Midbrain (tissue), 1 donor: ENCODE measurements around the gene ANK3.

Source experiments
- DNase-seq: peaks from one replicate; lab custom pipeline; 2025; lab: John Stamatoyannopoulos, UW

Gene ANK3

DNA sequence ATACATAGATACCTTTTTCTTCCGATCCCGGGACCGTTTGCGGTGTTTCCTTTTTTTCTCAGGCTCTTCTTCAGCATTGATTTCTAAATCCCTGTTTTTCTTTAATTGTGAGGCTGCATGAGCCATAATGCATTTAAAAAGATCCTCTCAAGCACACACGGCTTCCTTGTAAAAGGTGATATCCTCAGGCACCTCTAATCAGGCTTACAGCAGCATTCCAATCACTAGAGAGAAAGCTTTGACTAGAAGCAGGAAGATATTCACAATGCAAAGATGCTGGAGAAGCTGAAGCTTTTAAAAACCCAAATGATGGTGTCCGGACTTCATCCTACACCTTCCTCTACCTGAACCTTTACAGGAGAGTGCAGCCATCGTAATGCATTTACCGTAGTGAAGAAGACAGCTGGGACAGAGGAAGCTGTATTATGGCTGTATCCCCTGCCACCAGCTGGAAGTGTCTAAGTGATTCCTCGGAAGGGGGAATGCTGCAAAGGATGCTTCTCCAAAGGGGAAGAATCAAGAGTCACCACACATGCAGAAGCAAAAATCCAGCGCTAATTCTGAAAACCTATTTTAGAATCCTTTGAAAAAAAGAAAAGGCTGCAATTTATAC, at the start of gene ANK3:
ANK3 (minus strand) TSS at position 463 of the 613 bp plus-strand sequence; CDS start at position 126, 337 bp downstream.
- peak; percentile 39 for DNase-seq

GRCh38 chr10:60434418-60435046, 44.9 kb upstream of the ANK3 start:
- peak; percentile 79 for DNase-seq

- no peak for DNase-seq
Observed at GRCh38 chr10:60433684-60434083, 44.0 kb upstream of the ANK3 start.

DNA sequence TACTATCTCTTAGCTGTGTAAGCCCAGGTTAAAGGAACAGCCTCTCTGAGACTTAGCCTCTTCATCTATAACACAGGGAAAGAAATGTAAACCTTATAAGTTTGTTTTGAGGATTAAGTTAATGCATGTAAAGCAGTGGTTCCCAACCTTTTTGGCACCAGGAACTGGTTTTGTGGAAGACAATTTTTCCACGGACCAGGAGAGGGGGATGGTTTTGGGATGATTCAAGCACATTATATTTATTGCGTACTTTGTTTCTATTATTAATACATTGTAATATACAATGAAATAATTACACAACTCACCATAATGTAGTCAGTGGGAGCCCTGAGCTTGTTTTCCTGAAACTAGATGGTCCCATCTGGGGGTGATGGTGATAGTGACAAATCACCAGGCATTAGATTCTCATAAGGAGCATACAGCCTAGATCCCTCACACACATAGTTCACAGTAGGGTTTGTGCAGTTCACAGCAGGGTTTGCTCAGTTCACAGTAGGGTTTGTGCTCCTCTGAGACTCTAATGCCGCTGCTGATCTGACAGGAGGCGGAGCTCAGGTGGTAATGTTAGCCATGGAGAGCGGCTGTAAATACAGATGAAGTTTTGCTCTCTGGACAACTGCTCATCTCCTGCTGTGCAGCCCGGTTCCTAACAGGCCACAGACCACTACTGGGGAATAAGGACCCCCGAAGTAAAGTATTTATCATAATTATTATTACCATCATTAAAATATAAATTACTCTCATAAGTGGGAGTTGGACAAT, 41.3 kb upstream of the ANK3 start:
- no peak for DNase-seq

- no peak for DNase-seq
Observed at GRCh38 chr10:60430017-60430416, 40.3 kb upstream of the ANK3 start.

DNA sequence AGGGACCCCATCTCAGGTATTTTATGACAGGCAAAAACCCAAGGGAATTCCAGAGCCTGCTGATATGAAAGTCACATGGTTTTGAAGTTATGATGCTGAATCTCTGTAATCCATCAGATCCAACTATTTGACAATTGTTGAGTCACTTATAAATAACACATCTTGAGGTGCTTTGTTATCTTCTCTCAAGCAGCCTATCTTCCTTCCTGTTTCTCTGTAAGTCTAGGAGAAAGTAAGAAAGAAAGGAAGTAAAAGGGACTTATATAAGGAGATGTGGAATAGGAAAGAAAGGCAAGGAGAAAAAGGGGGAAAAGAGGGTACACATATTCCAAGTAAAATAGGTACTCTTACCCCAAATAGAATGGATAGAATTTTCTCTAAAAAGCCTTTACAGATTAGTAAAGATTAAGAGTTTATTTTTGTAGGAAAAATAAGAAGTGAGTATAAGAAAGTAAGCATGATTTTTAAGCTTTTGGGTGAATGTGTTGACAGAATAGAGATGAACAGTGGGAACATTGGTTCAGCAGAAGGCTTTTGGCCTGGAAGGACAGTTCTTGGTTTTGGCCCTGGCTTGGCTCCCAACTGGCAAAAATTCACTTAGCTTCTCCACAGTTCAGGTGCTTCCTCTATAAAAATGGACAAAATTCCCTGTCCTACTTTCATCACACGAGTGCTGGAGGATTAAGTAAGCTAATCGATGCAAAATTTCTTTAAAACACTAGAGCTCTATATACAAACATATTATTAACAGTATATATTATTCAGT, 39.6 kb upstream of the ANK3 start:
- DNase-seq, result no peak

GRCh38 chr10:60428387-60428737, 38.7 kb upstream of the ANK3 start:
- DNase-seq, result no peak

DNA sequence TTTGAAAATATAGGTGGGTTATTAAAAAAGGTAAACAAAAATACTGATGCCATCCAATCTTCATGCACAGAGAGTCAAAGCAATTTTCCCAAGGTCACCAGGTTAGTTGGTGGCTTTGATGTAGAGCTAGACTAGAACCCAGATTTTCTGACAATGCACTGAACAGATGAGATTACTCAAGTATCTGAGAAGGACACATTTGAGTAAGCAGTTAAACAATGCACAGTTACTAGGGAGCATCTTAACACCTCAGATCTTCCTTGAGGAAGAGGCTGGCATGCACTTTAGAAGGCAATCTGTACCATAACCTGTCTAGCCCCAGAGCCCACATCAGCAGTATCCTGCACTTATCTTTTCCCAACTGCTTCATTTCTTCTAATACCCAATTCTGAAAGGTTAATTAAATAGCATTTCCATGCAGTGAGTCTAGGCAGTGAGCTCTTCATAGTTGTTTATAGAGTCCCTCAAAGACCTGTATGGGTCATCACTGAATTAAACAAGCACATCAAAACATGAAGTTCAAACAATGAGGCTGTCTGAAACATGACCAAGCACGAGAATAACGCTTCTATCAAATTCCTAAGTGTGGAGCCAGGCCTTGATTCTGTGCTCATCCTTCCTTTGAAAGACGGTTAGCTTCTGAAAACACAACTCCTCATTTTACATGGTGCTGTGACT, 38.2 kb upstream of the ANK3 start:
- no peak for DNase-seq

DNA sequence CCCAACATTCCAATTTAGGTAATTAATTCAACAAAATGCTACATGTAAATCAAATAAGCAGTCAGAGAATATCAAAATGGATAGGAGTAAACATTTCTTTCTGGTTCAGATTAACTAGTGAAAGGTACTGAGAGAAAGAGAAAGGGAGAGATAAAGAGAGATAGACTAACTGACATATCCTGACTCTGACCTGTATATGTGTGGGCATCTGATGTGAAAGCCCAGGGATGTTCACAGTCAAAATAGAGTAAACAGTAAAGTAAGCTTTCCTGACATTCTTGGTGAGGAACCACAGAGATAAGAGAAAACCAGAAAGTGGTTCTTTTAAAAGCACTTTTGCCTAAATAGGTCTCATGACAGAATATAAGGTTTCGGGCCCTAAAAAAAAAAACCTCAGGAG, 37.5 kb upstream of the ANK3 start:
- no peak for DNase-seq

DNA sequence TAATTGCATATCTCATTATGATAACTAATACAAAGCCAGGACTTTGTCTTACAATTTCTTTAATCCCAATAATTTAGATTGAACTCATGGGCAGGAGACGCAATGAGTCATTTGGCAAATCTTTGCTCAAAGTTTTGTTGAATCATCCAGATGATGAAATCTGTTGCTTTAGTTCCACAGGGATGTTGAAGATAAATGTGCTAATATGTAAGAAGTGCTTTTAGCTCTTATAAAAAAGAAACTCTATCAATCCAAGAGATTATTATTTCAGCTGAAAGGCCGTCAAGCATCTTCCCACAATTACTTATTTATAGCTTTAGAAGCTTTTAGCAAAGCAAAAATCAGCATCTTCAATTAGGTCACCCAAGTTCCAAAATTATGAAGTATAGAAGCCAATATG, 36.8 kb upstream of the ANK3 start:
- DNase-seq, result no peak

DNA sequence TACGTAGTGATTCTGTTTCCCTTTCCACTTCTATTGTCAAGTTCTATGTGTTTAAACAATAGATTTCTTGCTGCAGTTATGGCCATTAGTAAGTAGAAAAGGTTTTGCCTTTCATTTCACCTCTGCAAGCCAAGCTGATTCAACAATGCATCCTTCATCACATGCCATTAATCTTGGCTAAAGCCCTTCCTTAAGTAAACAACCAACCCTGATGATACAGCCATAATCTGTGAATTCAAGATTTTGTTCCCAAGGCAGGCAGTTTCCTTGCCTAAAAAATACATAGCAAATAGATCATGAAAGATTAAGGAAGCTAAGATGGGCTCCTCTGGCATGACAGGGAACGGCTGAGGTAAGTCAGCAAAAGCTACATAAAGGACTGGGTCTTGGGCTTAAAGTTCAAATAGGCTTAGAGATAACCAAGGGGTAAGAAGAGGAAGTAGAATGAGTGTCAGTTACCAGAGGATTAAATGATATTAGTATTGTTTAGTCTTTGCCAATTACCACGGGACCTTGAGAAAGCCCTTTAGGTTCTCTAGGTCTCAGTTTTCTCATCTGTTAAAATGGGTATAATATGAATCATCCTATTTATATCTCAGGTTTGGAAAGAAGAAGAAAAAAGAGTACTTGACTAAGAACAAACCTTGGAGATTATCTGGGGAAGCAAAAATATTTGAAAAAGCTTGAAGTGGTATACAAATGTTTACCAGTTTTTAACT, 35.9 kb upstream of the ANK3 start:
- DNase-seq, result no peak

GRCh38 chr10:60424971-60425370, 35.3 kb upstream of the ANK3 start:
- no peak for DNase-seq

- DNase-seq, result no peak
Observed at GRCh38 chr10:60423920-60424319, 34.2 kb upstream of the ANK3 start.

GRCh38 chr10:60422809-60423208, 33.1 kb upstream of the ANK3 start:
- DNase-seq, result no peak

- no peak for DNase-seq
Observed at GRCh38 chr10:60420991-60421894, 31.6 kb upstream of the ANK3 start.

GRCh38 chr10:60419249-60419648, 29.6 kb upstream of the ANK3 start:
- no peak for DNase-seq

DNA sequence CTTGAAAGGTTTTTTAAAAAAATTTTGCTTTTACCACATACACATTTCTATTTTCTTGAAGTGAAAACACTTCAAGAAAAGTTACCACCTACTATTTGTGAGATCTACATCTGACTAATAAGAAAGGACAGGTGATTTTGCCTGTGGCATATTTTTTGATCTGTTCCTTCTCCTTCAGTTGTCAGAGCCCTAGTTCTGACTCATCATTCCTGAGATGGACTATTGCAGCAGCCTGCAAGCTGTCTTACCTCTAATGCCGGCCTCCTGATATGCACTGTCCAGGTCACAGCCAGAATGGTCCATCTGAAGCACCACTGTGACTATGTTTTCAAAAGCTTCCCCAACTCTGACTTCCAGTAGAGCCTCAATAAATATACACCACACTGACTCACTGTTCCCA, 28.2 kb upstream of the ANK3 start:
- no peak for DNase-seq

- DNase-seq, result no peak
Observed at GRCh38 chr10:60417024-60417423, 27.3 kb upstream of the ANK3 start.

- no peak for DNase-seq
Observed at GRCh38 chr10:60414877-60415585, 25.4 kb upstream of the ANK3 start.

GRCh38 chr10:60414111-60414510, 24.4 kb upstream of the ANK3 start:
- no peak for DNase-seq
